SK-N-MC (cell line): ENCODE results near the gene ARHGAP44.

Experiments
- EZH2 ChIP-seq: fragments of 200-600 bp; sonication (generic); IDR thresholded peaks from one replicate; pipeline ENCODE4 v1.6.1; 2017; ENCODE audit warnings: antibody characterized with exemption
- POLR2AphosphoS5 ChIP-seq: IDR thresholded peaks from 2 replicates; pipeline ENCODE4 v1.6.1; 2012; ENCODE audit warnings: mild to moderate bottlenecking, low read depth, low read length, borderline replicate concordance

DNA sequence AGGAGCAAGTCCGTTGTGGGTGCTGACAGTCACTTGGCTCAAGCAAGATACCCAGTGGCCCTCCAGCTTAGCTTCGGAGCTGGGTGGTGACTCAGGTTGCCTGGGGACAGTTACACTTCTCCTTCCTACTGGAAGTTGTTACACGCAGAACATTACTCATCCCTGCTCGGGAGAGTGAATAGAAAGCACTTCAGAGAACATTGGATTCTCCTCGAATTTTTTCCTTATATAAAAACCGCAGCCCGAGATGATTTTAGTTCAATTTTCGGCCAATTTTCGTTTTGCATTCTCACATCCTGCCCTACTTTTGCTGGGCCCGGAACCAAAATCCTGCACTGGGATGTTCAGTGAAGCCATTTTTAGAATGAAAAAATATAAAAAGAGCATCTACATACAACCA, 128.8 kb downstream of the ARHGAP44 start:
- TF ChIP-seq EZH2: no peak
- TF ChIP-seq POLR2AphosphoS5: no peak
